Measurements from ENCODE around the gene DNAL4. TPM values are rescaled to one million over a fixed set of nuclear protein-coding genes. Genes with fewer than 3 reads are reported as not detected.

DNAL4 gene
- total and polyA plus RNA-seq, 2 donors (not counting 1 experiment from before 2014, with no cell fraction given) = 9.9 to 10.3 TPM

GRCh38 chr22:38742176-38742942 lies 51.6 kb downstream of the DNAL4 start:
- TF ChIP-seq CTCF (IDR thresholded peaks at IDR 0.05) = no peak
- no peak for TF ChIP-seq EZH2 (IDR thresholded peaks at IDR 0.05; ENCODE audit: borderline replicate concordance, insufficient read depth, low read depth, low read length, poor library complexity, severe bottlenecking)
- H3K9ac ChIP-seq (ENCODE audit: low read length) = no peak overlapping the region
- ChIA-PET CTCF (interaction anchor here (0.9 to 1.5 kb wide), 4 partner anchors 9 to 24 kb away, joined by 3 to 7 read pairs (median 4); no protein-coding TSS in a partner anchor), POLR2A (interaction anchor here (0.7 to 1.7 kb wide), 4 partner anchors 9 to 28 kb away, joined by 3 to 4 read pairs (median 4); no protein-coding TSS in a partner anchor)
- no peak for ATAC-seq (ENCODE audit: low read depth)
- H2AFZ ChIP-seq (ENCODE audit: insufficient read depth, low read depth, low read length, poor library complexity, severe bottlenecking) = no peak overlapping the region
- peaks cover 5 to 98% of the 10 kb centered on the region in 2 experiments for H3K36me3 ChIP-seq (replicated peaks in 1 of 2; ENCODE audit: control extremely low read depth in 1 of 2, control insufficient read depth in 1 of 2, extremely low read depth in 1 of 2, insufficient read depth in 2 of 2, low read length in 1 of 2)
- DNase-seq = no peak
- no peaks in the 10 kb centered on the region for H3K9me3 ChIP-seq (ENCODE audit: control extremely low read depth in 1 of 3, control insufficient read depth in 2 of 3, insufficient read depth in 1 of 3, low read length in 2 of 3)
- no peak overlapping the region for H3K27ac ChIP-seq (ENCODE audit: low read length in 2 of 2)
- peak overlapping the region; percentile 50 for H3K27ac Mint-ChIP-seq
- no peaks in the 10 kb centered on the region for H3K9me3 Mint-ChIP-seq (ENCODE audit: insufficient read depth)
- no peaks in the 10 kb centered on the region for H3K27me3 ChIP-seq (replicated peaks in 1 of 4; ENCODE audit: control extremely low read depth in 1 of 4, control insufficient read depth in 3 of 4, insufficient read depth in 4 of 4, low read length in 3 of 4)
- peaks cover 41% of the 10 kb centered on the region for H3K79me2 ChIP-seq (ENCODE audit: control insufficient read depth, insufficient read depth, low read length)
- no peak overlapping the region for H3K4me3 Mint-ChIP-seq
- H3K4me3 ChIP-seq (ENCODE audit: control extremely low read depth in 1 of 5, extremely low read depth in 1 of 5, insufficient read depth in 1 of 5, low read depth in 2 of 5, low read length in 4 of 5) = no peak overlapping the region
- H3K4me2 ChIP-seq (replicated peaks; ENCODE audit: low read depth, low read length, poor library complexity, severe bottlenecking) = no peak overlapping the region
- H3K27me3 Mint-ChIP-seq = no peaks in the 10 kb centered on the region
- intact Hi-C loops (cut with micrococcal nuclease) = no loop called here
- WGBS (ENCODE audit: insufficient coverage) = 97% methylated on average over 24 of the region's 25 CpGs
- H4K20me1 ChIP-seq (ENCODE audit: control insufficient read depth, insufficient read depth, low read length, poor library complexity, severe bottlenecking) = peaks cover 94% of the 10 kb centered on the region
- H3K4me1 ChIP-seq (ENCODE audit: control insufficient read depth in 2 of 2, insufficient read depth in 2 of 2, low read length in 2 of 2) = peaks cover 0 to 2% of the 10 kb centered on the region in 2 donors
- H3K4me1 Mint-ChIP-seq = peaks cover 1% of the 10 kb centered on the region

- DNase-seq (no peak), ATAC-seq (ENCODE audit: low read depth) (no peak)
- Histone ChIP-seq H3K9ac (ENCODE audit: low read length) (no peak overlapping the region), H2AFZ (ENCODE audit: insufficient read depth, low read depth, low read length, poor library complexity, severe bottlenecking) (no peak overlapping the region), H3K27me3 (replicated peaks in 1 of 4; ENCODE audit: control extremely low read depth in 1 of 4, control insufficient read depth in 3 of 4, insufficient read depth in 4 of 4, low read length in 3 of 4) (no peaks in the 10 kb centered on the region), H3K4me3 (ENCODE audit: control extremely low read depth in 1 of 5, extremely low read depth in 1 of 5, insufficient read depth in 1 of 5, low read depth in 2 of 5, low read length in 4 of 5) (no peak overlapping the region), H3K27ac (ENCODE audit: low read length in 2 of 2) (no peak overlapping the region), H4K20me1 (ENCODE audit: control insufficient read depth, insufficient read depth, low read length, poor library complexity, severe bottlenecking) (peaks cover 100% of the 10 kb centered on the region), H3K36me3 (replicated peaks in 1 of 2; ENCODE audit: control extremely low read depth in 1 of 2, control insufficient read depth in 1 of 2, extremely low read depth in 1 of 2, insufficient read depth in 2 of 2, low read length in 1 of 2) (peaks cover 7 to 99% of the 10 kb centered on the region in 2 experiments), H3K4me1 (ENCODE audit: control insufficient read depth in 2 of 2, insufficient read depth in 2 of 2, low read length in 2 of 2) (peaks cover 0 to 2% of the 10 kb centered on the region in 2 donors), H3K4me2 (replicated peaks; ENCODE audit: low read depth, low read length, poor library complexity, severe bottlenecking) (no peak overlapping the region), H3K79me2 (ENCODE audit: control insufficient read depth, insufficient read depth, low read length) (peaks cover 39% of the 10 kb centered on the region), H3K9me3 (ENCODE audit: control extremely low read depth in 1 of 3, control insufficient read depth in 2 of 3, insufficient read depth in 1 of 3, low read length in 2 of 3) (no peaks in the 10 kb centered on the region)
- intact Hi-C loops (cut with micrococcal nuclease) = no loop called here
- POLR2A ChIA-PET = no interaction called here
- Mint-ChIP-seq H3K27me3 (no peaks in the 10 kb centered on the region), H3K27ac (peak overlapping the region; percentile 26), H3K4me1 (peaks cover 5% of the 10 kb centered on the region), H3K4me3 (no peak overlapping the region), H3K9me3 (ENCODE audit: insufficient read depth) (no peaks in the 10 kb centered on the region)
- CTCF ChIA-PET = interaction anchor here (1.3 to 1.5 kb wide), 2 partner anchors 9 to 10 kb away, joined by 4 to 7 read pairs; no protein-coding TSS in a partner anchor
- no peak for TF ChIP-seq CTCF (IDR thresholded peaks at IDR 0.05)
- no peak for TF ChIP-seq EZH2 (IDR thresholded peaks at IDR 0.05; ENCODE audit: borderline replicate concordance, insufficient read depth, low read depth, low read length, poor library complexity, severe bottlenecking)
- WGBS (ENCODE audit: insufficient coverage) = 94% methylated on average over 8 of the region's 10 CpGs
Measured at GRCh38 chr22:38741576-38741975, 52.4 kb downstream of the DNAL4 start.

All from B cell (primary cell).